ENCODE data around the gene MAP1LC3A. TPM values are rescaled to one million over a fixed set of nuclear protein-coding genes. Genes with fewer than 3 reads are reported as not detected.

Gene MAP1LC3A
- total RNA-seq, 3 donors from 2014 or later (not counting 1 experiment from before 2014, with no cell fraction given): 12.7 to 20.4 (median 19.8) TPM

GRCh38 chr20:34525709-34526416, 32.7 kb upstream of the MAP1LC3A start:
- no peak for TF ChIP-seq CTCF (IDR thresholded peaks at IDR 0.05)
- no peak for DNase-seq
- Mint-ChIP-seq H3K36me3 (no peaks in the 10 kb centered on the region), H3K27ac (peak overlapping the region in 1 of 2 donors; percentile 8), H3K4me3 (no peak overlapping the region), H3K27me3 (ENCODE audit: low read depth in 2 of 2) (no peaks in the 10 kb centered on the region), H3K9me3 (no peaks in the 10 kb centered on the region), H3K4me1 (peaks cover 42 to 47% of the 10 kb centered on the region in 2 donors)
- H3K9me3 ChIP-seq (ENCODE audit: control insufficient read depth, insufficient read depth, low read length): no peaks in the 10 kb centered on the region
- 93% methylated on average over 14 of the region's 14 CpGs for WGBS (ENCODE audit: insufficient coverage)
- no peak overlapping the region for H3K4me3 ChIP-seq (ENCODE audit: low read length)
- H3K27me3 ChIP-seq (ENCODE audit: control insufficient read depth, insufficient read depth, low read length): no peaks in the 10 kb centered on the region
- no peak overlapping the region for H3K27ac ChIP-seq (ENCODE audit: low read length)
- no peak for ATAC-seq
- intact Hi-C loops (cut with micrococcal nuclease): no loop called here
- H3K4me1 ChIP-seq (ENCODE audit: control insufficient read depth, insufficient read depth, low read length): peaks cover 29% of the 10 kb centered on the region
- H3K36me3 ChIP-seq (ENCODE audit: control insufficient read depth, insufficient read depth, low read length): peaks cover 47% of the 10 kb centered on the region

GRCh38 chr20:34526466-34526865, 32.1 kb upstream of the MAP1LC3A start:
- TF ChIP-seq CTCF (IDR thresholded peaks at IDR 0.05): no peak
- H3K27me3 ChIP-seq (ENCODE audit: control insufficient read depth, insufficient read depth, low read length): no peaks in the 10 kb centered on the region
- no peaks in the 10 kb centered on the region for H3K36me3 Mint-ChIP-seq

GRCh38 chr20:34527016-34527415, 31.5 kb upstream of the MAP1LC3A start:
- Histone ChIP-seq H3K4me3 (ENCODE audit: low read length) (no peak overlapping the region), H3K9me3 (ENCODE audit: control insufficient read depth, insufficient read depth, low read length) (no peaks in the 10 kb centered on the region), H3K27ac (ENCODE audit: low read length) (no peak overlapping the region), H3K4me1 (ENCODE audit: control insufficient read depth, insufficient read depth, low read length) (peaks cover 29% of the 10 kb centered on the region), H3K27me3 (ENCODE audit: control insufficient read depth, insufficient read depth, low read length) (no peaks in the 10 kb centered on the region), H3K36me3 (ENCODE audit: control insufficient read depth, insufficient read depth, low read length) (peaks cover 52% of the 10 kb centered on the region)
- DNase-seq: no peak
- Mint-ChIP-seq H3K27me3 (ENCODE audit: low read depth in 2 of 2) (no peaks in the 10 kb centered on the region), H3K4me3 (no peak overlapping the region), H3K36me3 (no peaks in the 10 kb centered on the region), H3K9me3 (no peaks in the 10 kb centered on the region), H3K27ac (no peak overlapping the region), H3K4me1 (peaks cover 47 to 55% of the 10 kb centered on the region in 2 donors)
- 98% methylated on average over 10 of the region's 10 CpGs for WGBS (ENCODE audit: insufficient coverage)
- no peak for ATAC-seq
- intact Hi-C loops (cut with micrococcal nuclease): no loop called here
- TF ChIP-seq CTCF (IDR thresholded peaks at IDR 0.05): no peak

More at GRCh38 chr20:34526466-34526865, 32.1 kb upstream of the MAP1LC3A start:
- Histone ChIP-seq H3K27ac (ENCODE audit: low read length) (no peak overlapping the region), H3K9me3 (ENCODE audit: control insufficient read depth, insufficient read depth, low read length) (no peaks in the 10 kb centered on the region), H3K36me3 (ENCODE audit: control insufficient read depth, insufficient read depth, low read length) (peaks cover 47% of the 10 kb centered on the region), H3K4me1 (ENCODE audit: control insufficient read depth, insufficient read depth, low read length) (peaks cover 29% of the 10 kb centered on the region), H3K4me3 (ENCODE audit: low read length) (no peak overlapping the region)
- ATAC-seq (no peak), DNase-seq (no peak)
- intact Hi-C loops (cut with micrococcal nuclease): no loop called here
- H3K27ac Mint-ChIP-seq: no peak overlapping the region
- no peaks in the 10 kb centered on the region for H3K27me3 Mint-ChIP-seq (ENCODE audit: low read depth in 2 of 2)
- no peak overlapping the region for H3K4me3 Mint-ChIP-seq
- peaks cover 44 to 53% of the 10 kb centered on the region in 2 donors for H3K4me1 Mint-ChIP-seq
- no peaks in the 10 kb centered on the region for H3K9me3 Mint-ChIP-seq
- whole genome bisulfite sequencing (ENCODE audit: insufficient coverage): 98% methylated on average over 3 of the region's 5 CpGs

GRCh38 chr20:34528921-34529297, 29.6 kb upstream of the MAP1LC3A start:
- 75% methylated on average over 5 of the region's 5 CpGs for WGBS (ENCODE audit: insufficient coverage)
- Histone ChIP-seq H3K9me3 (ENCODE audit: control insufficient read depth, insufficient read depth, low read length) (no peaks in the 10 kb centered on the region), H3K4me1 (ENCODE audit: control insufficient read depth, insufficient read depth, low read length) (peaks cover 21% of the 10 kb centered on the region), H3K27me3 (ENCODE audit: control insufficient read depth, insufficient read depth, low read length) (no peaks in the 10 kb centered on the region), H3K36me3 (ENCODE audit: control insufficient read depth, insufficient read depth, low read length) (peaks cover 59% of the 10 kb centered on the region), H3K27ac (ENCODE audit: low read length) (no peak overlapping the region), H3K4me3 (ENCODE audit: low read length) (no peak overlapping the region)
- intact Hi-C loops (cut with micrococcal nuclease): no loop called here
- peak overlapping the region; percentile 56 for H3K4me3 Mint-ChIP-seq
- H3K9me3 Mint-ChIP-seq: no peaks in the 10 kb centered on the region
- TF ChIP-seq CTCF (IDR thresholded peaks at IDR 0.05): no peak
- H3K27me3 Mint-ChIP-seq (ENCODE audit: low read depth in 2 of 2): no peaks in the 10 kb centered on the region
- H3K27ac Mint-ChIP-seq: peak overlapping the region; percentile 75 to 82
- no peaks in the 10 kb centered on the region for H3K36me3 Mint-ChIP-seq
- peak; percentile 64 to 72 (median 65) for ATAC-seq
- DNase-seq: no peak
- H3K4me1 Mint-ChIP-seq: peaks cover 35 to 37% of the 10 kb centered on the region in 2 donors
